ENCODE data around the gene TRPT1. TPM values are rescaled to one million over a fixed set of nuclear protein-coding genes. Genes with fewer than 3 reads are reported as not detected.
A peak's percentile ranks its signal among the peaks of the same experiment; 100 is the strongest.

The TRPT1 gene
- total and polyA plus RNA-seq, 9 of the 15 experiments (the other 6 are each of a cell fraction or from before 2014, with no cell fraction given): 4.6 to 41.7 (median 23.1) TPM

GRCh38 chr11:64204080-64204440, 21.9 kb downstream of the TRPT1 start (continued):
- TF ChIP-seq ZBTB43 (CRISPR knock-in tag; IDR thresholded peaks at IDR 0.05): no peak
- no peak for TF ChIP-seq ZNF696 (CRISPR knock-in tag; conservative IDR thresholded peaks at IDR 0.05)
- no peak for TF ChIP-seq POLR2AphosphoS2 (IDR thresholded peaks at IDR 0.05; ENCODE audit: low read length)
- TF ChIP-seq CREB5 (CRISPR knock-in tag; IDR thresholded peaks at IDR 0.05): no peak
- TF ChIP-seq RFX7 (CRISPR knock-in tag; IDR thresholded peaks at IDR 0.05): no peak
- TF ChIP-seq TEAD2 (tag; IDR thresholded peaks at IDR 0.05): no peak
- no peak for TF ChIP-seq LCOR (CRISPR knock-in tag; IDR thresholded peaks at IDR 0.05)
- no peak for TF ChIP-seq HDAC3 (IDR thresholded peaks at IDR 0.05; ENCODE audit: borderline replicate concordance, partially characterized antibody)
- peak; percentile 44 for TF ChIP-seq ZBTB33 (CRISPR knock-in tag; IDR thresholded peaks at IDR 0.05)
- no peak for TF ChIP-seq NUFIP1 (IDR thresholded peaks at IDR 0.05; ENCODE audit: partially characterized antibody)
- no peak for TF ChIP-seq SNAPC5 (CRISPR knock-in tag; IDR thresholded peaks at IDR 0.05)
- no peak for TF ChIP-seq PRMT5 (CRISPR knock-in tag; IDR thresholded peaks at IDR 0.05)
- TF ChIP-seq SLC30A9 (CRISPR knock-in tag; IDR thresholded peaks at IDR 0.05): no peak
- TF ChIP-seq TEAD1 (CRISPR knock-in tag; IDR thresholded peaks at IDR 0.05): peak in 1 of 2 experiments; percentile 25; a peak in 1 of 4 replicates
- TF ChIP-seq E4F1 (CRISPR knock-in tag; IDR thresholded peaks at IDR 0.05; ENCODE audit: borderline replicate concordance): no peak
- no peak for TF ChIP-seq MTF1 (CRISPR knock-in tag; IDR thresholded peaks at IDR 0.05; ENCODE audit: borderline replicate concordance)
- no peak for TF ChIP-seq DACH1 (IDR thresholded peaks at IDR 0.05; ENCODE audit: partially characterized antibody)
